SK-N-SH (cell line): ENCODE measurements around the gene RHBDL1. TPM values are rescaled to one million over a fixed set of nuclear protein-coding genes. Genes with fewer than 3 reads are reported as not detected.

ENCODE experiments used
- CTCF ChIA-PET: fragments of 300-600, 350-600 bp; formaldehyde crosslinking; extraction: SDS; loops from one replicate; lab custom pipeline; 2021; lab: Yijun Ruan, JAX
- POLR2A ChIA-PET: fragments of 350-600 bp; sonication (Branson Sonifier 250); formaldehyde crosslinking; extraction: SDS; loops from one replicate; lab custom pipeline; 2020; ENCODE audit warnings: antibody characterized with exemption, inconsistent platforms; lab: Yijun Ruan, JAX
- DNase-seq: peaks from one replicate; pipeline ENCODE4 v3.0.0; 2012
- H2AFZ ChIP-seq: fragments of 200-600 bp; sonication (generic); 2 replicates; pipeline ENCODE4 v1.8.1; 2016; ENCODE audit warnings: antibody characterized with exemption, mild to moderate bottlenecking, low read depth
- H3F3A ChIP-seq: fragments of 200-600 bp; sonication (generic); replicated peaks from 2 replicates; pipeline ENCODE3; 2016; ENCODE audit warnings: antibody characterized with exemption, mild to moderate bottlenecking; ENCODE audit not compliant: insufficient read depth
- H3K27ac ChIP-seq, 2 experiments: fragments of 200-500 bp in 1 of 2; fragments of 200-600 bp in 1 of 2; sonication (Bioruptor generic) in 1 of 2; sonication (generic), shearing (Covaris generic) in 1 of 2; 2 replicates each; pipeline versions ENCODE4 v1.5.1 to v1.6.1; 2014 to 2016; ENCODE audit warnings: low read depth in 2 of 2, inconsistent platforms in 1 of 2, low read length in 1 of 2, mild to moderate bottlenecking in 1 of 2, mixed read lengths in 1 of 2
- H3K27me3 ChIP-seq: fragments of 200-600 bp; sonication (generic), shearing (Covaris generic); 2 replicates; pipeline ENCODE4 v1.6.1; 2016; ENCODE audit warnings: mixed run types; ENCODE audit not compliant: insufficient read depth
- H3K36me3 ChIP-seq, 2 experiments: fragments of 200-500 bp in 1 of 2; fragments of 200-600 bp in 1 of 2; sonication (Bioruptor generic) in 1 of 2; sonication (generic) in 1 of 2; replicated peaks in 1 of 2; 2 replicates each; pipeline versions ENCODE3 to v1.5.1; 2014 to 2016; ENCODE audit warnings: low read length in 1 of 2, mild to moderate bottlenecking in 1 of 2; ENCODE audit not compliant: insufficient read depth in 2 of 2, control insufficient read depth in 1 of 2
- H3K4me1 ChIP-seq, 2 experiments: fragments of 200-500 bp in 1 of 2; fragments of 200-600 bp in 1 of 2; sonication (Bioruptor generic) in 1 of 2; sonication (generic), shearing (Covaris generic) in 1 of 2; 2 replicates each; pipeline versions ENCODE4 v1.5.1 to v1.6.1; 2014 to 2016; ENCODE audit warnings: low read depth in 1 of 2, low read length in 1 of 2, mixed run types in 1 of 2; ENCODE audit not compliant: insufficient read depth in 2 of 2, control insufficient read depth in 1 of 2
- H3K4me2 ChIP-seq: fragments of 200-600 bp; sonication (generic), shearing (Covaris generic); 2 replicates; pipeline ENCODE4 v1.6.1; 2017; ENCODE audit warnings: mixed run types
- H3K4me3 ChIP-seq, 2 experiments: fragments of 200-500 bp in 1 of 2; fragments of 200-600 bp in 1 of 2; sonication (Bioruptor generic) in 1 of 2; sonication (generic), shearing (Covaris generic) in 1 of 2; 2 replicates each; pipeline versions ENCODE4 v1.5.1 to v1.8.1; 2014 to 2016; ENCODE audit warnings: low read depth in 2 of 2, inconsistent platforms in 1 of 2, low read length in 1 of 2, mild to moderate bottlenecking in 1 of 2, mixed read lengths in 1 of 2, moderate library complexity in 1 of 2
- H3K79me2 ChIP-seq: fragments of 200-600 bp; sonication (generic); 2 replicates; pipeline ENCODE4 v1.8.1; 2017; ENCODE audit warnings: mild to moderate bottlenecking; ENCODE audit not compliant: insufficient read depth
- H3K9ac ChIP-seq: fragments of 200-600 bp; sonication (generic); 2 replicates; pipeline ENCODE4 v1.6.1; 2017; ENCODE audit warnings: mixed run types
- H3K9me2 ChIP-seq: fragments of 200-600 bp; sonication (generic); 2 replicates; pipeline ENCODE4 v1.6.1; 2017; ENCODE audit warnings: mixed run types
- H3K9me3 ChIP-seq: fragments of 200-600 bp; sonication (generic); 2 replicates; pipeline ENCODE4 v1.6.1; 2017; ENCODE audit warnings: mixed run types, mild to moderate bottlenecking, moderate library complexity
- H4K20me1 ChIP-seq: fragments of 200-600 bp; sonication (generic); 2 replicates; pipeline ENCODE4 v1.6.1; 2017; ENCODE audit warnings: mild to moderate bottlenecking, mixed run types; ENCODE audit not compliant: insufficient read depth
- CHD2 ChIP-seq: fragments of 150-350 bp; IDR thresholded peaks from 2 replicates; pipeline ENCODE4 v1.6.1; 2018; ENCODE audit warnings: low read length; ENCODE audit not compliant: partially characterized antibody
- EP300 ChIP-seq, 2 experiments: IDR thresholded peaks; 2 replicates each; pipeline versions ENCODE4 v1.4.0 to v1.6.1; 2012; ENCODE audit warnings: borderline replicate concordance in 1 of 2, low read depth in 1 of 2, low read length in 1 of 2
- FOXM1 ChIP-seq: IDR thresholded peaks from 2 replicates; pipeline ENCODE4 v1.4.0; 2012; ENCODE audit warnings: low read depth, mild to moderate bottlenecking
- JUND ChIP-seq: IDR thresholded peaks from 2 replicates; pipeline ENCODE4 v1.4.0; 2012
- MEF2A ChIP-seq: IDR thresholded peaks from 2 replicates; pipeline ENCODE4 v1.4.0; 2012; ENCODE audit warnings: low read depth, borderline replicate concordance
- NRF1 ChIP-seq: IDR thresholded peaks from 2 replicates; pipeline ENCODE4 v1.6.1; 2012; ENCODE audit warnings: low read depth, mild to moderate bottlenecking, low read length
- POLR2AphosphoS5 ChIP-seq: IDR thresholded peaks from 2 replicates; pipeline ENCODE4 v1.6.1; 2012; ENCODE audit warnings: low read depth, low read length
- SIN3A ChIP-seq: IDR thresholded peaks from 2 replicates; pipeline ENCODE4 v1.6.1; 2012; ENCODE audit warnings: low read depth, mild to moderate bottlenecking, low read length, moderate library complexity, borderline replicate concordance
- TAF1 ChIP-seq: IDR thresholded peaks from 2 replicates; pipeline ENCODE4 v1.6.1; 2012; ENCODE audit warnings: low read depth, mild to moderate bottlenecking, low read length, moderate library complexity, borderline replicate concordance
- TCF12 ChIP-seq: IDR thresholded peaks from 2 replicates; pipeline ENCODE4 v1.4.0; 2012
- TEAD4 ChIP-seq: IDR thresholded peaks from 2 replicates; pipeline ENCODE4 v1.4.0; 2012; ENCODE audit warnings: mild to moderate bottlenecking, borderline replicate concordance; ENCODE audit not compliant: insufficient read depth
- WGBS: methylation state at CpG from one replicate; pipeline ENCODE4 v1.1.6; 2017; ENCODE audit warnings: low lambda C conversion rate; 5-methylcytosine and 5-hydroxymethylcytosine counted together
- polyA plus RNA-seq, 3 experiments: library from polyadenylated mRNA; depleted of rRNA; stranded (reverse); fragments of >200 nt; gene quantifications; 2 replicates each; pipeline ENCODE4 v1.2.3, GENCODE V29; 2012
- TF ChIP-seq, protein P1 (sequence below): IDR thresholded peaks from 2 replicates; pipeline ENCODE4 v1.6.1; 2012; ENCODE audit warnings: mild to moderate bottlenecking, low read depth, low read length, moderate library complexity
- TF ChIP-seq, protein P2 (sequence below): fragments of 150-350 bp; IDR thresholded peaks from 2 replicates; pipeline ENCODE4 v1.6.1; 2017; ENCODE audit warnings: antibody characterized with exemption, low read length, low read depth, borderline replicate concordance
- TF ChIP-seq, protein P3 (sequence below): fragments of 200-600 bp; sonication (generic); IDR thresholded peaks from 2 replicates; pipeline ENCODE4 v1.6.1; 2017; ENCODE audit warnings: antibody characterized with exemption, mild to moderate bottlenecking, moderate library complexity
- TF ChIP-seq, protein P4 (sequence below): IDR thresholded peaks from 2 replicates; pipeline ENCODE4 v1.4.0; 2012; ENCODE audit warnings: low read depth, borderline replicate concordance
- TF ChIP-seq, protein P5 (sequence below): IDR thresholded peaks from 2 replicates; pipeline ENCODE4 v1.4.0; 2012; ENCODE audit warnings: low read depth, borderline replicate concordance

Gene RHBDL1
- polyA plus RNA-seq, 1 of the 3 experiments (the other 2 are of a cell fraction) = 4.1 TPM

DNA sequence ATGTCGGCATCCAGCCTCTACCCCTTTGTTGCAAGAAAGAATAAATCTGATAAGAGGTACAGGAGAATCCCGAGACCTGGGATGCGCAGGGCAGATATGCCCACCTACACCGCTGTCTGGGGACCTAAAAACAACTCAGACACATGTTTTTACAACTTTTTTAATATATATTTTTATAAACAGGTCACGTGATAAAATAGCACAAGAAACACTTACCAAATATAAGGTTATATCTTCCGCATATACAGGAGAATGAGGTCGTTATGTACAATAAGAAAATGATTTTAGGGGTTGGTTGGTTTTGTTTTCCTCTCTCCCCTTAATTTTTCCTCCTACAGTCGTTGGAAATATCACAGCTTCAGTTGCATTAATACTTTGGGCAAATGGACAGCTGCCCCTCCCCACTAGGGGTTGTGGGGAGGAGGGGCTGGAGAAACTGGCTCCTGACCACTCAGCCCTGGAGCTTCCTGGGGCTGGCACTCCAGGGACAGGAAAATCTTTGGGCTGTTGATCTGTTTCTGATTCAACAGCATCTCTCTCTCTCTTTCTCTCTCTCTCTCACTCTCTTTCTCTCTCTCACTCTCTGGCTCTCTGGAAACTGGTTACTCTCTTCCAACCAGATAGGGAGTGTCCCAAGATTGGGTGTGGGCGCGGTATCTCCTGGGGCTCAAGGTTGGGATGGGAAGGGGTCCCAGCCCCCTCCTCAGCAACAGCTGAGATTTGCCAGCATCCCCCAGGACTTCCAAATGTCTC is 17.1 kb downstream of the RHBDL1 start:
- Histone ChIP-seq H3K4me2 (no peak overlapping the region), H3F3A (peaks cover 20% of the 10 kb centered on the region), H3K36me3 (peaks cover 0 to 2% of the 10 kb centered on the region in 2 experiments), H4K20me1 (no peaks in the 10 kb centered on the region), H3K27me3 (no peaks in the 10 kb centered on the region), H3K79me2 (peaks cover 8% of the 10 kb centered on the region; the same call in 1 of the 2 replicates), H3K27ac (no peak overlapping the region), H3K9me3 (no peaks in the 10 kb centered on the region), H3K4me3 (no peak overlapping the region), H3K9ac (no peak overlapping the region), H2AFZ (no peak overlapping the region), H3K4me1 (peaks cover 9 to 13% of the 10 kb centered on the region in 2 experiments; a peak in 2 of 4 replicates), H3K9me2 (no peaks in the 10 kb centered on the region)
- WGBS = 79% methylated on average over 10 of the region's 10 CpGs
- ChIA-PET POLR2A (no interaction called here), CTCF (interaction anchor here (0.7 to 0.9 kb wide), 3 partner anchors 11 to 25 kb away, joined by 3 read pairs; no protein-coding TSS in a partner anchor)
- TF ChIP-seq MEF2A = no peak
- TF ChIP-seq, protein P1, sequence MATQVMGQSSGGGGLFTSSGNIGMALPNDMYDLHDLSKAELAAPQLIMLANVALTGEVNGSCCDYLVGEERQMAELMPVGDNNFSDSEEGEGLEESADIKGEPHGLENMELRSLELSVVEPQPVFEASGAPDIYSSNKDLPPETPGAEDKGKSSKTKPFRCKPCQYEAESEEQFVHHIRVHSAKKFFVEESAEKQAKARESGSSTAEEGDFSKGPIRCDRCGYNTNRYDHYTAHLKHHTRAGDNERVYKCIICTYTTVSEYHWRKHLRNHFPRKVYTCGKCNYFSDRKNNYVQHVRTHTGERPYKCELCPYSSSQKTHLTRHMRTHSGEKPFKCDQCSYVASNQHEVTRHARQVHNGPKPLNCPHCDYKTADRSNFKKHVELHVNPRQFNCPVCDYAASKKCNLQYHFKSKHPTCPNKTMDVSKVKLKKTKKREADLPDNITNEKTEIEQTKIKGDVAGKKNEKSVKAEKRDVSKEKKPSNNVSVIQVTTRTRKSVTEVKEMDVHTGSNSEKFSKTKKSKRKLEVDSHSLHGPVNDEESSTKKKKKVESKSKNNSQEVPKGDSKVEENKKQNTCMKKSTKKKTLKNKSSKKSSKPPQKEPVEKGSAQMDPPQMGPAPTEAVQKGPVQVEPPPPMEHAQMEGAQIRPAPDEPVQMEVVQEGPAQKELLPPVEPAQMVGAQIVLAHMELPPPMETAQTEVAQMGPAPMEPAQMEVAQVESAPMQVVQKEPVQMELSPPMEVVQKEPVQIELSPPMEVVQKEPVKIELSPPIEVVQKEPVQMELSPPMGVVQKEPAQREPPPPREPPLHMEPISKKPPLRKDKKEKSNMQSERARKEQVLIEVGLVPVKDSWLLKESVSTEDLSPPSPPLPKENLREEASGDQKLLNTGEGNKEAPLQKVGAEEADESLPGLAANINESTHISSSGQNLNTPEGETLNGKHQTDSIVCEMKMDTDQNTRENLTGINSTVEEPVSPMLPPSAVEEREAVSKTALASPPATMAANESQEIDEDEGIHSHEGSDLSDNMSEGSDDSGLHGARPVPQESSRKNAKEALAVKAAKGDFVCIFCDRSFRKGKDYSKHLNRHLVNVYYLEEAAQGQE = no peak
- no peak for TF ChIP-seq FOXM1
- TF ChIP-seq, protein P2, sequence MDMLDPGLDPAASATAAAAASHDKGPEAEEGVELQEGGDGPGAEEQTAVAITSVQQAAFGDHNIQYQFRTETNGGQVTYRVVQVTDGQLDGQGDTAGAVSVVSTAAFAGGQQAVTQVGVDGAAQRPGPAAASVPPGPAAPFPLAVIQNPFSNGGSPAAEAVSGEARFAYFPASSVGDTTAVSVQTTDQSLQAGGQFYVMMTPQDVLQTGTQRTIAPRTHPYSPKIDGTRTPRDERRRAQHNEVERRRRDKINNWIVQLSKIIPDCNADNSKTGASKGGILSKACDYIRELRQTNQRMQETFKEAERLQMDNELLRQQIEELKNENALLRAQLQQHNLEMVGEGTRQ = no peak
- TF ChIP-seq TEAD4 = no peak
- no peak for TF ChIP-seq SIN3A
- TF ChIP-seq NRF1 = no peak
- TF ChIP-seq, protein P3, sequence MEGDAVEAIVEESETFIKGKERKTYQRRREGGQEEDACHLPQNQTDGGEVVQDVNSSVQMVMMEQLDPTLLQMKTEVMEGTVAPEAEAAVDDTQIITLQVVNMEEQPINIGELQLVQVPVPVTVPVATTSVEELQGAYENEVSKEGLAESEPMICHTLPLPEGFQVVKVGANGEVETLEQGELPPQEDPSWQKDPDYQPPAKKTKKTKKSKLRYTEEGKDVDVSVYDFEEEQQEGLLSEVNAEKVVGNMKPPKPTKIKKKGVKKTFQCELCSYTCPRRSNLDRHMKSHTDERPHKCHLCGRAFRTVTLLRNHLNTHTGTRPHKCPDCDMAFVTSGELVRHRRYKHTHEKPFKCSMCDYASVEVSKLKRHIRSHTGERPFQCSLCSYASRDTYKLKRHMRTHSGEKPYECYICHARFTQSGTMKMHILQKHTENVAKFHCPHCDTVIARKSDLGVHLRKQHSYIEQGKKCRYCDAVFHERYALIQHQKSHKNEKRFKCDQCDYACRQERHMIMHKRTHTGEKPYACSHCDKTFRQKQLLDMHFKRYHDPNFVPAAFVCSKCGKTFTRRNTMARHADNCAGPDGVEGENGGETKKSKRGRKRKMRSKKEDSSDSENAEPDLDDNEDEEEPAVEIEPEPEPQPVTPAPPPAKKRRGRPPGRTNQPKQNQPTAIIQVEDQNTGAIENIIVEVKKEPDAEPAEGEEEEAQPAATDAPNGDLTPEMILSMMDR = no peak
- no peak for TF ChIP-seq EP300 (IDR thresholded peaks at IDR 0.05; ENCODE audit: borderline replicate concordance in 1 of 2, low read depth in 1 of 2, low read length in 1 of 2)
- TF ChIP-seq, protein P4, sequence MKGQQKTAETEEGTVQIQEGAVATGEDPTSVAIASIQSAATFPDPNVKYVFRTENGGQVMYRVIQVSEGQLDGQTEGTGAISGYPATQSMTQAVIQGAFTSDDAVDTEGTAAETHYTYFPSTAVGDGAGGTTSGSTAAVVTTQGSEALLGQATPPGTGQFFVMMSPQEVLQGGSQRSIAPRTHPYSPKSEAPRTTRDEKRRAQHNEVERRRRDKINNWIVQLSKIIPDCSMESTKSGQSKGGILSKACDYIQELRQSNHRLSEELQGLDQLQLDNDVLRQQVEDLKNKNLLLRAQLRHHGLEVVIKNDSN = no peak
- no peak for TF ChIP-seq POLR2AphosphoS5
- no peak for TF ChIP-seq TAF1
- no peak for TF ChIP-seq TCF12
- TF ChIP-seq JUND = no peak
- TF ChIP-seq, protein P5, sequence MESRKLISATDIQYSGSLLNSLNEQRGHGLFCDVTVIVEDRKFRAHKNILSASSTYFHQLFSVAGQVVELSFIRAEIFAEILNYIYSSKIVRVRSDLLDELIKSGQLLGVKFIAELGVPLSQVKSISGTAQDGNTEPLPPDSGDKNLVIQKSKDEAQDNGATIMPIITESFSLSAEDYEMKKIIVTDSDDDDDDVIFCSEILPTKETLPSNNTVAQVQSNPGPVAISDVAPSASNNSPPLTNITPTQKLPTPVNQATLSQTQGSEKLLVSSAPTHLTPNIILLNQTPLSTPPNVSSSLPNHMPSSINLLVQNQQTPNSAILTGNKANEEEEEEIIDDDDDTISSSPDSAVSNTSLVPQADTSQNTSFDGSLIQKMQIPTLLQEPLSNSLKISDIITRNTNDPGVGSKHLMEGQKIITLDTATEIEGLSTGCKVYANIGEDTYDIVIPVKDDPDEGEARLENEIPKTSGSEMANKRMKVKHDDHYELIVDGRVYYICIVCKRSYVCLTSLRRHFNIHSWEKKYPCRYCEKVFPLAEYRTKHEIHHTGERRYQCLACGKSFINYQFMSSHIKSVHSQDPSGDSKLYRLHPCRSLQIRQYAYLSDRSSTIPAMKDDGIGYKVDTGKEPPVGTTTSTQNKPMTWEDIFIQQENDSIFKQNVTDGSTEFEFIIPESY = no peak
- no peak for TF ChIP-seq CHD2
- DNase-seq = no peak
